MM.1S (cell line): ENCODE measurements around the gene CCDC195.

Experiments
- EZH2 ChIP-seq: fragments of 300-600 bp; sonication (generic); optimal IDR thresholded peaks from 2 replicates; pipeline ENCODE3; 2017; ENCODE audit warnings: low read depth, mild to moderate bottlenecking, antibody characterized with exemption, low read length, mixed read lengths
- TF ChIP-seq, protein P1 (sequence below): fragments of 300-600 bp; sonication (generic); IDR thresholded peaks from 2 replicates; pipeline ENCODE4 v1.5.1; 2016; ENCODE audit warnings: antibody characterized with exemption, low read length, mixed read lengths

DNA sequence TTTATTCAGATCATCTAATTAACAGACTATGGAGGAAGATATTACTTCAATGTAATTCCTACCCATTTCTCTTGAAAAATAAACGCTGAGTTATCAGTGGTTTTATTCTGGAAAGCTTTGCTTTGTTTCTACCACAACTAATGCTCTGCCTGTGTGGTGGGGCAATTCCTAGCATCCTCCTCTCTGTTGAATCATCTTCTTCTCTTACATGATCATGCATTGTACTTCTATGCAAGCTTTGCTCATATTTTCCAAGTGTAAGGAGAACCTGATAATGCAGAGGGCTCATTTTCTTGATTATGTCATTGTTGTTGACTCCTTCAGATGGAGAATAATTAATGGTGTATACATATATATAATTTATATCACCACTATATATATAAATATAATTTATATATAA lies 46.7 kb downstream of the CCDC195 start:
- TF ChIP-seq, protein P1, sequence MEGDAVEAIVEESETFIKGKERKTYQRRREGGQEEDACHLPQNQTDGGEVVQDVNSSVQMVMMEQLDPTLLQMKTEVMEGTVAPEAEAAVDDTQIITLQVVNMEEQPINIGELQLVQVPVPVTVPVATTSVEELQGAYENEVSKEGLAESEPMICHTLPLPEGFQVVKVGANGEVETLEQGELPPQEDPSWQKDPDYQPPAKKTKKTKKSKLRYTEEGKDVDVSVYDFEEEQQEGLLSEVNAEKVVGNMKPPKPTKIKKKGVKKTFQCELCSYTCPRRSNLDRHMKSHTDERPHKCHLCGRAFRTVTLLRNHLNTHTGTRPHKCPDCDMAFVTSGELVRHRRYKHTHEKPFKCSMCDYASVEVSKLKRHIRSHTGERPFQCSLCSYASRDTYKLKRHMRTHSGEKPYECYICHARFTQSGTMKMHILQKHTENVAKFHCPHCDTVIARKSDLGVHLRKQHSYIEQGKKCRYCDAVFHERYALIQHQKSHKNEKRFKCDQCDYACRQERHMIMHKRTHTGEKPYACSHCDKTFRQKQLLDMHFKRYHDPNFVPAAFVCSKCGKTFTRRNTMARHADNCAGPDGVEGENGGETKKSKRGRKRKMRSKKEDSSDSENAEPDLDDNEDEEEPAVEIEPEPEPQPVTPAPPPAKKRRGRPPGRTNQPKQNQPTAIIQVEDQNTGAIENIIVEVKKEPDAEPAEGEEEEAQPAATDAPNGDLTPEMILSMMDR = no peak
- no peak for TF ChIP-seq EZH2
